ENCODE results near the gene CHIC2. TPM values are rescaled to one million over a fixed set of nuclear protein-coding genes. Genes with fewer than 3 reads are reported as not detected.

The CHIC2 gene
- total RNA-seq, 1 experiment from 2014 or later: 10.8 TPM

DNA sequence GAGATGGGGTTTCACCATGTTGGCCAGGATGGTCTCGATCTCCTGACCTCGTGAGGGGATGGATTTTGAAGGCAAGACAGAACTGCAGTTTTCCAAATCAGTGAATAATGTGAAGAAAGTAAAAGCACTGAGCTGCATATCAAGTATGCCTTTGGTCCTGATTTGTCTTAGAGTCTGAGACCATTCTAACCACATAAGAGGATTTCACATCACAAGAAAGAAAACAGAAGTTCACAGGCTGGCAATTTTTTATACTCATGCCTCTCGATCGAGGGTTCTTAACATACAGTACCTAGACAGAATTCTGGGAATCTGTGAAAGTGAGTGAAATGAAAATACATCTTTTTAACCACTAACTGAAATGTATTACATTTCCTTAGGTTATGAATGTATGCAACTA, 23.3 kb downstream of the CHIC2 start:
- Histone ChIP-seq H2AFZ (ENCODE audit: low read depth, low read length, poor library complexity, severe bottlenecking) (no peak overlapping the region), H3K4me1 (ENCODE audit: control insufficient read depth in 1 of 2, insufficient read depth in 2 of 2, low read length in 2 of 2) (no peaks in the 10 kb centered on the region), H3K9me3 (ENCODE audit: control insufficient read depth in 1 of 2, insufficient read depth in 1 of 2, low read depth in 1 of 2, low read length in 2 of 2) (no peaks in the 10 kb centered on the region), H3K27ac (ENCODE audit: low read depth, low read length) (no peak overlapping the region), H3K4me3 (replicated peaks in 1 of 2; ENCODE audit: low read depth in 1 of 2, low read length in 2 of 2) (no peak overlapping the region), H3K36me3 (ENCODE audit: control insufficient read depth in 1 of 2, insufficient read depth in 2 of 2, low read length in 2 of 2) (no peaks in the 10 kb centered on the region), H4K20me1 (ENCODE audit: insufficient read depth) (no peaks in the 10 kb centered on the region), H3K27me3 (ENCODE audit: insufficient read depth, low read length) (no peaks in the 10 kb centered on the region), H3K4me2 (ENCODE audit: low read length) (no peak overlapping the region), H3K9ac (ENCODE audit: low read length) (no peak overlapping the region), H3K9me2 (ENCODE audit: insufficient read depth) (no peaks in the 10 kb centered on the region), H3K79me2 (ENCODE audit: insufficient read depth, low read length) (0 out of 2 replicates have a peak, but pooled peaks cover 6% of the 10 kb centered on the region)
- POLR2A ChIA-PET: no interaction called here
- ATAC-seq (no peak), DNase-seq (ENCODE audit: low read depth, low spot score) (no peak)
- TF ChIP-seq SP1 (IDR thresholded peaks at IDR 0.05; ENCODE audit: low read depth): no peak
- TF ChIP-seq JUND (IDR thresholded peaks at IDR 0.05): no peak
- TF ChIP-seq TCF7L2 (IDR thresholded peaks at IDR 0.05; ENCODE audit: borderline replicate concordance, extremely low read depth, insufficient read depth, insufficient read length): no peak
- no peak for TF ChIP-seq EZH2phosphoT487 (IDR thresholded peaks at IDR 0.05; ENCODE audit: borderline replicate concordance)
- TF ChIP-seq, protein P1, sequence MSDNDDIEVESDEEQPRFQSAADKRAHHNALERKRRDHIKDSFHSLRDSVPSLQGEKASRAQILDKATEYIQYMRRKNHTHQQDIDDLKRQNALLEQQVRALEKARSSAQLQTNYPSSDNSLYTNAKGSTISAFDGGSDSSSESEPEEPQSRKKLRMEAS (IDR thresholded peaks at IDR 0.05): no peak
- no peak for TF ChIP-seq ZFX (IDR thresholded peaks at IDR 0.05)
- TF ChIP-seq, protein P2, sequence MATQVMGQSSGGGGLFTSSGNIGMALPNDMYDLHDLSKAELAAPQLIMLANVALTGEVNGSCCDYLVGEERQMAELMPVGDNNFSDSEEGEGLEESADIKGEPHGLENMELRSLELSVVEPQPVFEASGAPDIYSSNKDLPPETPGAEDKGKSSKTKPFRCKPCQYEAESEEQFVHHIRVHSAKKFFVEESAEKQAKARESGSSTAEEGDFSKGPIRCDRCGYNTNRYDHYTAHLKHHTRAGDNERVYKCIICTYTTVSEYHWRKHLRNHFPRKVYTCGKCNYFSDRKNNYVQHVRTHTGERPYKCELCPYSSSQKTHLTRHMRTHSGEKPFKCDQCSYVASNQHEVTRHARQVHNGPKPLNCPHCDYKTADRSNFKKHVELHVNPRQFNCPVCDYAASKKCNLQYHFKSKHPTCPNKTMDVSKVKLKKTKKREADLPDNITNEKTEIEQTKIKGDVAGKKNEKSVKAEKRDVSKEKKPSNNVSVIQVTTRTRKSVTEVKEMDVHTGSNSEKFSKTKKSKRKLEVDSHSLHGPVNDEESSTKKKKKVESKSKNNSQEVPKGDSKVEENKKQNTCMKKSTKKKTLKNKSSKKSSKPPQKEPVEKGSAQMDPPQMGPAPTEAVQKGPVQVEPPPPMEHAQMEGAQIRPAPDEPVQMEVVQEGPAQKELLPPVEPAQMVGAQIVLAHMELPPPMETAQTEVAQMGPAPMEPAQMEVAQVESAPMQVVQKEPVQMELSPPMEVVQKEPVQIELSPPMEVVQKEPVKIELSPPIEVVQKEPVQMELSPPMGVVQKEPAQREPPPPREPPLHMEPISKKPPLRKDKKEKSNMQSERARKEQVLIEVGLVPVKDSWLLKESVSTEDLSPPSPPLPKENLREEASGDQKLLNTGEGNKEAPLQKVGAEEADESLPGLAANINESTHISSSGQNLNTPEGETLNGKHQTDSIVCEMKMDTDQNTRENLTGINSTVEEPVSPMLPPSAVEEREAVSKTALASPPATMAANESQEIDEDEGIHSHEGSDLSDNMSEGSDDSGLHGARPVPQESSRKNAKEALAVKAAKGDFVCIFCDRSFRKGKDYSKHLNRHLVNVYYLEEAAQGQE (IDR thresholded peaks at IDR 0.05; ENCODE audit: low read depth): no peak
- TF ChIP-seq EGR1 (IDR thresholded peaks at IDR 0.05; ENCODE audit: low read depth): no peak
- TF ChIP-seq CBX3 (IDR thresholded peaks at IDR 0.05; ENCODE audit: low read depth): no peak
- TF ChIP-seq, protein P3, sequence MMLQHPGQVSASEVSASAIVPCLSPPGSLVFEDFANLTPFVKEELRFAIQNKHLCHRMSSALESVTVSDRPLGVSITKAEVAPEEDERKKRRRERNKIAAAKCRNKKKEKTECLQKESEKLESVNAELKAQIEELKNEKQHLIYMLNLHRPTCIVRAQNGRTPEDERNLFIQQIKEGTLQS (IDR thresholded peaks at IDR 0.05): no peak
- TF ChIP-seq FOSL1 (IDR thresholded peaks at IDR 0.05; ENCODE audit: low read depth): no peak
- no peak for TF ChIP-seq ELF1 (IDR thresholded peaks at IDR 0.05; ENCODE audit: borderline replicate concordance, low read depth)
- no peak for TF ChIP-seq SRF (IDR thresholded peaks at IDR 0.05; ENCODE audit: low read depth)
- TF ChIP-seq POLR2A (IDR thresholded peaks at IDR 0.05; ENCODE audit: borderline replicate concordance, extremely low read depth, insufficient read depth, insufficient read length): no peak
- TF ChIP-seq, protein P4, sequence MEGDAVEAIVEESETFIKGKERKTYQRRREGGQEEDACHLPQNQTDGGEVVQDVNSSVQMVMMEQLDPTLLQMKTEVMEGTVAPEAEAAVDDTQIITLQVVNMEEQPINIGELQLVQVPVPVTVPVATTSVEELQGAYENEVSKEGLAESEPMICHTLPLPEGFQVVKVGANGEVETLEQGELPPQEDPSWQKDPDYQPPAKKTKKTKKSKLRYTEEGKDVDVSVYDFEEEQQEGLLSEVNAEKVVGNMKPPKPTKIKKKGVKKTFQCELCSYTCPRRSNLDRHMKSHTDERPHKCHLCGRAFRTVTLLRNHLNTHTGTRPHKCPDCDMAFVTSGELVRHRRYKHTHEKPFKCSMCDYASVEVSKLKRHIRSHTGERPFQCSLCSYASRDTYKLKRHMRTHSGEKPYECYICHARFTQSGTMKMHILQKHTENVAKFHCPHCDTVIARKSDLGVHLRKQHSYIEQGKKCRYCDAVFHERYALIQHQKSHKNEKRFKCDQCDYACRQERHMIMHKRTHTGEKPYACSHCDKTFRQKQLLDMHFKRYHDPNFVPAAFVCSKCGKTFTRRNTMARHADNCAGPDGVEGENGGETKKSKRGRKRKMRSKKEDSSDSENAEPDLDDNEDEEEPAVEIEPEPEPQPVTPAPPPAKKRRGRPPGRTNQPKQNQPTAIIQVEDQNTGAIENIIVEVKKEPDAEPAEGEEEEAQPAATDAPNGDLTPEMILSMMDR (IDR thresholded peaks at IDR 0.05 in 2 of 3, conservative IDR thresholded peaks at IDR 0.05 in 1 of 3; ENCODE audit: borderline replicate concordance in 1 of 3, insufficient read depth in 1 of 3, low read depth in 2 of 3, low read length in 2 of 3): no peak
- CTCF ChIA-PET: no interaction called here
- BruUV-seq (replicated peaks): no TSS peak
- RAD21 ChIA-PET (ENCODE audit: low non-redundant PET in 1 of 2, low total read pairs in 2 of 2, uncharacterized antibody in 2 of 2, unreplicated experiment in 2 of 2): no interaction called here
- intact Hi-C loops (cut with micrococcal nuclease): no loop called here
